CD4-positive, alpha-beta memory T cell (primary cell): ENCODE data around the gene RASSF7. TPM values are rescaled to one million over a fixed set of nuclear protein-coding genes. Genes with fewer than 3 reads are reported as not detected.

Source experiments
- CTCF ChIA-PET: fragments of 350-600 bp; sonication (Branson Sonifier 250); formaldehyde crosslinking; loops from one replicate; lab custom pipeline; 2021; ENCODE audit warnings: inconsistent platforms; ENCODE audit not compliant: partially characterized antibody; lab: Charles Lee
- POLR2A ChIA-PET: fragments of 350-600 bp; sonication (Branson Sonifier 250); formaldehyde crosslinking; loops from one replicate; lab custom pipeline; 2021; ENCODE audit not compliant: partially characterized antibody; lab: Charles Lee
- DNase-seq, 5 donors: peaks; one replicate each; pipeline versions ENCODE4 v3.0.0 to v3.0.0-alpha.2; 2020 to 2022; ENCODE audit warnings: mixed read lengths in 1 of 5
- H3K27ac ChIP-seq: one replicate; pipeline ENCODE4 v1.7.0; 2013; ENCODE audit warnings: low read depth, low read length
- H3K27me3 ChIP-seq: 2 replicates; pipeline ENCODE4 v1.7.0; 2013; ENCODE audit warnings: mild to moderate bottlenecking, low read length, moderate library complexity; ENCODE audit not compliant: insufficient read depth
- H3K36me3 ChIP-seq: 2 replicates; pipeline ENCODE4 v1.7.0; 2013; ENCODE audit warnings: mild to moderate bottlenecking, low read length, moderate library complexity; ENCODE audit not compliant: insufficient read depth
- H3K4me1 ChIP-seq: 2 replicates; pipeline ENCODE4 v1.7.0; 2013; ENCODE audit warnings: mild to moderate bottlenecking, low read length, moderate library complexity; ENCODE audit not compliant: insufficient read depth
- H3K4me3 ChIP-seq, 2 donors: one replicate each; pipeline ENCODE4 v1.7.0; 2013; ENCODE audit warnings: low read length in 2 of 2, mild to moderate bottlenecking in 1 of 2
- H3K9me3 ChIP-seq, 2 donors: one replicate each; pipeline ENCODE4 v1.7.0; 2013; ENCODE audit warnings: low read length in 2 of 2, control low read depth in 1 of 2; ENCODE audit not compliant: control insufficient read depth in 1 of 2
- H3K27ac Mint-ChIP-seq, 7 donors: one replicate each; pipeline ENCODE4 v1.8.0; 2020 to 2021; ENCODE audit warnings: mixed read lengths in 7 of 7, mild to moderate bottlenecking in 6 of 7, inconsistent platforms in 3 of 7, moderate library complexity in 3 of 7
- H3K27me3 Mint-ChIP-seq, 2 donors: one replicate each; pipeline ENCODE4 v1.8.0; 2020 to 2021; ENCODE audit warnings: mixed read lengths in 2 of 2
- H3K36me3 Mint-ChIP-seq, 2 donors: one replicate each; pipeline ENCODE4 v1.8.0; 2020 to 2021; ENCODE audit warnings: mixed read lengths in 2 of 2, inconsistent platforms in 1 of 2, mild to moderate bottlenecking in 1 of 2
- H3K4me1 Mint-ChIP-seq, 4 donors: one replicate each; pipeline ENCODE4 v1.8.0; 2020 to 2021; ENCODE audit warnings: mixed read lengths in 4 of 4, mild to moderate bottlenecking in 1 of 4
- H3K4me3 Mint-ChIP-seq, 8 donors: one replicate each; pipeline ENCODE4 v1.8.0; 2020 to 2021; ENCODE audit warnings: mixed read lengths in 8 of 8, mild to moderate bottlenecking in 7 of 8, moderate library complexity in 6 of 8, inconsistent platforms in 3 of 8
- H3K9me3 Mint-ChIP-seq, 8 donors: one replicate each; pipeline ENCODE4 v1.8.0; 2020 to 2021; ENCODE audit warnings: mixed read lengths in 8 of 8, mild to moderate bottlenecking in 5 of 8, inconsistent platforms in 3 of 8, moderate library complexity in 1 of 8
- intact Hi-C: fragments of 100-400 bp; cut with micrococcal nuclease; formaldehyde crosslinking; loops from one replicate; pipeline ENCODE4 v1.15.1; 2023
- polyA plus RNA-seq, 2 donors: library from polyadenylated mRNA; unstranded; fragments of 300-500 nt; fragmentation: Illumina TruSeq; gene quantifications; one replicate each; pipeline ENCODE4 v1.2.3, GENCODE V29; 2021
- total RNA-seq, 2 experiments: library from RNA; stranded (reverse); gene quantifications; one replicate each; pipeline ENCODE4 v1.2.3, GENCODE V29; 2021

The RASSF7 gene
- total and polyA plus RNA-seq, 4 experiments from 2014 or later = 38.4 to 55.2 (median 48.2) TPM

GRCh38 chr11:518463-519202, 42.1 kb upstream of the RASSF7 start:
- POLR2A ChIA-PET = interaction anchor here (0.8 to 1.9 kb wide), 6 partner anchors 10 to 250 kb away, joined by 3 to 16 read pairs (median 5); partner anchors contain the start of genes HRAS and RNH1
- Histone ChIP-seq H3K27me3 (no peaks in the 10 kb centered on the region), H3K36me3 (no peaks in the 10 kb centered on the region), H3K4me3 (peak overlapping the region in 1 of 2 donors; percentile 30), H3K9me3 (no peaks in the 10 kb centered on the region), H3K27ac (no peak overlapping the region), H3K4me1 (peaks cover 4% of the 10 kb centered on the region)
- CTCF ChIA-PET = interaction anchor here (0.6 to 2.0 kb wide), 15 partner anchors 9 to 267 kb away, joined by 3 to 23 read pairs (median 4); partner anchors contain the start of genes LRRC56, RNH1 and SIGIRR
- DNase-seq = peak; percentile 82 to 91 (median 84)
- Mint-ChIP-seq H3K4me1 (peaks cover 2 to 12% (median 3%) of the 10 kb centered on the region in 4 donors), H3K4me3 (peak overlapping the region; percentile 20 to 91 (median 84)), H3K27me3 (no peaks in the 10 kb centered on the region), H3K27ac (peak overlapping the region; percentile 80 to 92 (median 88)), H3K9me3 (peaks cover 0 to 15% (median 1%) of the 10 kb centered on the region in 8 donors), H3K36me3 (no peaks in the 10 kb centered on the region)
- intact Hi-C loops = loop anchor here (1.0 to 5.0 kb wide), 4 partner anchors 11 to 211 kb away; partner anchors contain the start of genes HRAS, IFITM2, PTDSS2 and RNH1

- CTCF ChIA-PET = interaction anchor here (1.5 kb wide), 1 partner anchor 270 kb away, joined by 3 read pairs; no protein-coding TSS in a partner anchor
- Histone ChIP-seq H3K4me3 (no peak overlapping the region), H3K36me3 (no peaks in the 10 kb centered on the region), H3K9me3 (no peaks in the 10 kb centered on the region), H3K27me3 (no peaks in the 10 kb centered on the region), H3K4me1 (peaks cover 4% of the 10 kb centered on the region), H3K27ac (no peak overlapping the region)
- H3K27me3 Mint-ChIP-seq = no peaks in the 10 kb centered on the region
- peaks cover 0 to 15% (median 1%) of the 10 kb centered on the region in 8 donors for H3K9me3 Mint-ChIP-seq
- H3K4me1 Mint-ChIP-seq = peaks cover 2 to 12% (median 3%) of the 10 kb centered on the region in 4 donors
- no peak for DNase-seq
- peak overlapping the region in 2 of 7 donors; percentile 25 to 78 for H3K27ac Mint-ChIP-seq
- peak overlapping the region in 1 of 8 donors; percentile 46 for H3K4me3 Mint-ChIP-seq
- POLR2A ChIA-PET = no interaction called here
- intact Hi-C loops = no loop called here
- H3K36me3 Mint-ChIP-seq = no peaks in the 10 kb centered on the region
These were observed 40.2 kb upstream of the RASSF7 start for GRCh38 chr11:520428-521176.

- no peak for DNase-seq
- CTCF ChIA-PET = interaction anchor here (0.6 to 1.5 kb wide), 3 partner anchors 70 to 270 kb away, joined by 3 read pairs; no protein-coding TSS in a partner anchor
- H3K36me3 Mint-ChIP-seq = no peaks in the 10 kb centered on the region
- H3K9me3 Mint-ChIP-seq = peaks cover 0 to 8% (median 1%) of the 10 kb centered on the region in 8 donors
- no peaks in the 10 kb centered on the region for H3K27me3 Mint-ChIP-seq
- Histone ChIP-seq H3K4me1 (peaks cover 4% of the 10 kb centered on the region), H3K36me3 (no peaks in the 10 kb centered on the region), H3K4me3 (no peak overlapping the region), H3K27me3 (no peaks in the 10 kb centered on the region), H3K27ac (no peak overlapping the region), H3K9me3 (no peaks in the 10 kb centered on the region)
- intact Hi-C loops = no loop called here
- no peak overlapping the region for H3K4me3 Mint-ChIP-seq
- peaks cover 2 to 12% (median 3%) of the 10 kb centered on the region in 4 donors for H3K4me1 Mint-ChIP-seq
- H3K27ac Mint-ChIP-seq = peak overlapping the region in 1 of 7 donors; percentile 78
- POLR2A ChIA-PET = no interaction called here
These were observed 39.5 kb upstream of the RASSF7 start for GRCh38 chr11:521177-521688.

- no peak overlapping the region for H3K27ac Mint-ChIP-seq
- intact Hi-C loops = no loop called here
- CTCF ChIA-PET = no interaction called here
These were observed 34.6 kb upstream of the RASSF7 start for GRCh38 chr11:526192-526591.

GRCh38 chr11:528166-528814, 32.5 kb upstream of the RASSF7 start:
- ChIA-PET CTCF (no interaction called here), POLR2A (no interaction called here)
- no peaks in the 10 kb centered on the region for H3K4me1 Mint-ChIP-seq

More at GRCh38 chr11:526192-526591, 34.6 kb upstream of the RASSF7 start:
- no peak overlapping the region for H3K4me3 ChIP-seq
- H3K27me3 ChIP-seq = no peaks in the 10 kb centered on the region
- peaks cover 0 to 2% of the 10 kb centered on the region in 2 donors for H3K36me3 Mint-ChIP-seq
- no peaks in the 10 kb centered on the region for H3K27me3 Mint-ChIP-seq
- H3K4me1 Mint-ChIP-seq = no peaks in the 10 kb centered on the region
- DNase-seq = peak in 1 of 5 donors; percentile 20
- no peak overlapping the region for H3K27ac ChIP-seq
- H3K9me3 Mint-ChIP-seq = peaks cover 0 to 3% (median 0%) of the 10 kb centered on the region in 8 donors
- no peak overlapping the region for H3K4me3 Mint-ChIP-seq
- peaks cover 1% of the 10 kb centered on the region for H3K36me3 ChIP-seq
- no peaks in the 10 kb centered on the region for H3K4me1 ChIP-seq
- POLR2A ChIA-PET = no interaction called here
- no peaks in the 10 kb centered on the region for H3K9me3 ChIP-seq

GRCh38 chr11:528815-529727, 31.7 kb upstream of the RASSF7 start:
- peaks cover 0 to 4% (median 0%) of the 10 kb centered on the region in 4 donors for H3K4me1 Mint-ChIP-seq
- intact Hi-C loops = no loop called here
- Histone ChIP-seq H3K27me3 (no peaks in the 10 kb centered on the region), H3K9me3 (no peaks in the 10 kb centered on the region), H3K27ac (no peak overlapping the region), H3K4me3 (no peak overlapping the region), H3K36me3 (peaks cover 24% of the 10 kb centered on the region), H3K4me1 (peaks cover 5% of the 10 kb centered on the region)
- no peak overlapping the region for H3K4me3 Mint-ChIP-seq
- no peaks in the 10 kb centered on the region for H3K27me3 Mint-ChIP-seq
- CTCF ChIA-PET = no interaction called here
- H3K9me3 Mint-ChIP-seq = no peaks in the 10 kb centered on the region
- POLR2A ChIA-PET = no interaction called here
- peaks cover 0 to 13% of the 10 kb centered on the region in 2 donors for H3K36me3 Mint-ChIP-seq
- no peak overlapping the region for H3K27ac Mint-ChIP-seq
- DNase-seq = peak in 1 of 5 donors; percentile 32

More at GRCh38 chr11:528166-528814, 32.5 kb upstream of the RASSF7 start:
- no peaks in the 10 kb centered on the region for H3K27me3 ChIP-seq
- Mint-ChIP-seq H3K36me3 (peaks cover 0 to 11% of the 10 kb centered on the region in 2 donors), H3K9me3 (no peaks in the 10 kb centered on the region), H3K27ac (no peak overlapping the region), H3K4me3 (no peak overlapping the region), H3K27me3 (no peaks in the 10 kb centered on the region)
- H3K4me1 ChIP-seq = no peaks in the 10 kb centered on the region
- DNase-seq = peak in 1 of 5 donors; percentile 13
- H3K36me3 ChIP-seq = peaks cover 20% of the 10 kb centered on the region
- no peaks in the 10 kb centered on the region for H3K9me3 ChIP-seq
- intact Hi-C loops = no loop called here
- no peak overlapping the region for H3K27ac ChIP-seq
- H3K4me3 ChIP-seq = no peak overlapping the region
